ENCODE measurements around the gene ADGRF1.

- TF ChIP-seq, protein P1, sequence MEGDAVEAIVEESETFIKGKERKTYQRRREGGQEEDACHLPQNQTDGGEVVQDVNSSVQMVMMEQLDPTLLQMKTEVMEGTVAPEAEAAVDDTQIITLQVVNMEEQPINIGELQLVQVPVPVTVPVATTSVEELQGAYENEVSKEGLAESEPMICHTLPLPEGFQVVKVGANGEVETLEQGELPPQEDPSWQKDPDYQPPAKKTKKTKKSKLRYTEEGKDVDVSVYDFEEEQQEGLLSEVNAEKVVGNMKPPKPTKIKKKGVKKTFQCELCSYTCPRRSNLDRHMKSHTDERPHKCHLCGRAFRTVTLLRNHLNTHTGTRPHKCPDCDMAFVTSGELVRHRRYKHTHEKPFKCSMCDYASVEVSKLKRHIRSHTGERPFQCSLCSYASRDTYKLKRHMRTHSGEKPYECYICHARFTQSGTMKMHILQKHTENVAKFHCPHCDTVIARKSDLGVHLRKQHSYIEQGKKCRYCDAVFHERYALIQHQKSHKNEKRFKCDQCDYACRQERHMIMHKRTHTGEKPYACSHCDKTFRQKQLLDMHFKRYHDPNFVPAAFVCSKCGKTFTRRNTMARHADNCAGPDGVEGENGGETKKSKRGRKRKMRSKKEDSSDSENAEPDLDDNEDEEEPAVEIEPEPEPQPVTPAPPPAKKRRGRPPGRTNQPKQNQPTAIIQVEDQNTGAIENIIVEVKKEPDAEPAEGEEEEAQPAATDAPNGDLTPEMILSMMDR (IDR thresholded peaks at IDR 0.05): no peak
- TF ChIP-seq POLR2A (IDR thresholded peaks at IDR 0.05) (no peak), EP300 (IDR thresholded peaks at IDR 0.05) (no peak), POLR2AphosphoS5 (IDR thresholded peaks at IDR 0.05) (no peak)
These were observed 37.5 kb upstream of the ADGRF1 start for GRCh38 chr6:47079638-47080037.

All from stomach (tissue), 4 donors.